ENCODE data around the gene DCC.

GRCh38 chr18:52553441-52553840 lies 213.4 kb downstream of the DCC start:
- no peak for TF ChIP-seq CTCF (IDR thresholded peaks at IDR 0.05)
- no peak for TF ChIP-seq POLR2A (IDR thresholded peaks at IDR 0.05)

All from tibial nerve (tissue), 3 donors.